NB4 (cell line): Measurements from ENCODE around the gene TGFB2.

ENCODE experiments used
- DNase-seq: peaks from one replicate; pipeline ENCODE4 v3.0.0; 2010; ENCODE audit warnings: low read depth
- H3K4me3 ChIP-seq: one replicate; pipeline ENCODE4 v1.5.1; 2011; ENCODE audit warnings: mild to moderate bottlenecking, low read depth, low read length, moderate library complexity
- CTCF ChIP-seq: IDR thresholded peaks from one replicate; pipeline ENCODE4 v1.5.1; 2012; ENCODE audit warnings: low read depth, low read length
- MAX ChIP-seq: IDR thresholded peaks from 2 replicates; pipeline ENCODE4 v1.6.1; 2011; ENCODE audit warnings: low read depth, low read length
- MYC ChIP-seq: IDR thresholded peaks from 2 replicates; pipeline ENCODE4 v1.6.1; 2011; ENCODE audit warnings: low read depth, low read length
- POLR2A ChIP-seq: IDR thresholded peaks from 2 replicates; pipeline ENCODE4 v1.6.1; 2011; ENCODE audit warnings: mild to moderate bottlenecking; ENCODE audit not compliant: insufficient read length; ENCODE audit errors: extremely low read depth

Gene TGFB2

DNA sequence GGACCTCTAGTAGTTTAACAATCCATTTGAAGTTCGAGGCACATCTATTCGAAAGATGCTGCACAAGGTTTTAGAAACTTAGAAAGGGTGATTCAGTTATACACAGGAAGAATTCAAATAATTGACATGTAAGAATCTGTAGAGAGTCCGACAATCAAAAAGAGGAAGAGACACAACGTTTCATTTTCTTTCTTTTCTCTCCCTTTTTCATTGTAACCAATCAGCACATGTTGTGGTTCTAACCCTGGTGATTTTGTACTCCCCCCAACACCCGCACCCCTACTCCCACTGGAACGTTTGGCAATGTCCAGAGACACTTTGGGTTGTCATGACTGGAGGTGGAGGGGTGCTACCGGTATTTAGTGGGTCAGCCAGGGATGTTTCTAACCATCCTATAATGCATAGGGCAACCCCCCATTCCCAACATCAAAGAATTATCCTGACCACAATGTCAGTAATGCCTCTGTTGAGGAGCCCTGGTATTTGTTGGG, 4.9 kb downstream of the TGFB2 start:
- DNase-seq, result peak; percentile 25
- TF ChIP-seq CTCF (no peak), MAX (no peak), POLR2A (no peak), MYC (no peak)
- H3K4me3 ChIP-seq, result no peak overlapping the region

- TF ChIP-seq POLR2A, result no peak
- TF ChIP-seq MYC, result no peak
- no peak for TF ChIP-seq MAX
- no peak for TF ChIP-seq CTCF
- no peak overlapping the region for H3K4me3 ChIP-seq
- DNase-seq, result no peak
Observed at GRCh38 chr1:218350801-218351266, 5.7 kb downstream of the TGFB2 start.

DNA sequence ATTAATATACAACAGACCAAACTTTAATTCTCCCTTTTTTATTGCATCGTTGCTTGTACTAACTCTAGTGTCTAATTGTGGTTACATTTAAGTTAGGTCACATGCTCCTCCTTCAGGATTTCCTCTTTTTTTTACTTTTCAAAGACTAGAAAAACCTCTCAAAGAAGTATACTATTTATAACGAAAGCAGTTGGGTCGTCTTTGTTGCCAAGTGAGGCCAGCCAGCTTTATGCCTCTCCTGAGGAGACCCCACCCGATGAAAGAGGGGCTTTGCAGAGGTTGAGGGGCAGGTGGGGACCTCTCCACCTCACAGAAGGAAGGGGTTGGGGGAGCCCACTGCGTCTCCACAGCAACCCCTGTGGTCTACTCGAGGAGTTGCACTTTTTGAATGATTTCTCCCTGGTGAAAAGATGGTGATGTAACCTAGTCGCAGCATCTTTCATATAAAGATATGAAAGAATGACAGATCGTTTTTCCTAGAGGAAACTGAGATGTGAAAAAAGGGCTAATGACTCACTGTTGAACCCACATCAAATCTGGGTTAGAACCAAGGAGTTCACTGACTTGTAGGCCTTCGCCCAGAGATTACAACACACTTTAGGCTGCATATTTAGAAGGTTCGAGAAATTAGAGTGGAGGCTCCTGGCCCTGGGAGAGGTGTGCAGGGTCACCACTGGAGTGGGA, 6.4 kb downstream of the TGFB2 start:
- no peak overlapping the region for H3K4me3 ChIP-seq
- peak; percentile 48 for DNase-seq
- no peak for TF ChIP-seq MAX
- TF ChIP-seq CTCF, result peak; percentile 40
- TF ChIP-seq MYC, result no peak
- no peak for TF ChIP-seq POLR2A

DNA sequence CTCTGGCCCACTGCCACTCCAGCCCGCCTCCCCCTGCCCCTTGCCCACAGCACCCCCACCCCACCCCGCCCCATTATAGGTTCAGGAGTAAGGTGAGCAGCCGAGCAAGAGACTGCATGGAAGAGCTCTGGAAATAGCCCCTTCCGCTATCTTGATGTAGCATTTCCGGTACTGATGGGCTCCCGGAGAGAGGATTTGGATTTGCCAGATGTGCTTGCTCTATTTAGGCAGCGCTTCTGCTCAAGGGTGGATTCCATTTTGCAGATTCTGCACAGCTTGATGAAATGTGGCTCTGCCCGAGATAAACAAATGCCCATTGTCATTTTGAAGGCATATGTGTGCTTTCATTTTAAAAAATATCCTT, 6.9 kb downstream of the TGFB2 start:
- no peak for TF ChIP-seq POLR2A
- no peak for TF ChIP-seq CTCF
- no peak for TF ChIP-seq MAX
- no peak for TF ChIP-seq MYC
- DNase-seq, result no peak
- no peak overlapping the region for H3K4me3 ChIP-seq

- no peak for TF ChIP-seq MAX
- TF ChIP-seq POLR2A, result no peak
- TF ChIP-seq MYC, result no peak
- no peak for TF ChIP-seq CTCF
- no peak for DNase-seq
- H3K4me3 ChIP-seq, result no peak overlapping the region
Observed at GRCh38 chr1:218353656-218354055, 8.5 kb downstream of the TGFB2 start.

DNA sequence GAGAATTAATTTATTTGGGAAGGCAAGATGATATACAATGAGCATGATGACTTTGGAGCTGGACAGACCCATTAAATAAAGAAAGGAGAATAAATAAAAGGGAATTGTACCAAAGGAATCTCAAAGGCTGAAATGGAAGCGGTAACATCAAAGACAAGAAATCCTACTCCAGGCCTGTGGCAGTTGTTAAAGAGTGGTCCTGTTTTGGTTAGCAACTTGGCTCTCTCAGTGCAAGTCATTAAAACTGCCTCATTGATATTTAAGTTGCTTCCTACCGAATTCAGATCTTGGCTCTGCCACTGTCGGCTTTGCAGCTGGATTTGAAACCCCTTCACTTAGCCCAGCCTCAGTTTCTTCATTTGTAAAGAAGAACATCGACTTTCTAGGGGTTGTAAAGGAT, 10.1 kb downstream of the TGFB2 start:
- DNase-seq, result no peak
- no peak overlapping the region for H3K4me3 ChIP-seq
- TF ChIP-seq MAX, result no peak
- TF ChIP-seq MYC, result no peak
- TF ChIP-seq POLR2A, result no peak
- no peak for TF ChIP-seq CTCF
